ENCODE measurements around the gene WNT9B. TPM values are rescaled to one million over a fixed set of nuclear protein-coding genes. Genes with fewer than 3 reads are reported as not detected.

The WNT9B gene
- total and polyA plus RNA-seq, 12 donors = 0.07 to 2.0 (median 0.55) TPM; not detected in 3

- H3K4me1 ChIP-seq (replicated peaks in 1 of 2) = no peaks in the 10 kb centered on the region
- no peaks in the 10 kb centered on the region for H3K9me3 ChIP-seq (replicated peaks in 1 of 3)
- peak overlapping the region in 1 of 5 donors; percentile 59 for H3K27ac ChIP-seq
- H3K36me3 ChIP-seq (replicated peaks in 1 of 2) = no peaks in the 10 kb centered on the region
- intact Hi-C loops (cut with DNase I) = no loop called here
- 73 to 85% (median 81%) methylated on average over 7 of the region's 7 CpGs for WGBS, 4 donors
- no peaks in the 10 kb centered on the region for H3K27me3 ChIP-seq
- no peak for DNase-seq
- H3K4me3 ChIP-seq = no peak overlapping the region
- TF ChIP-seq POLR2A (IDR thresholded peaks at IDR 0.05) (no peak), CTCF (IDR thresholded peaks at IDR 0.05) (no peak)
Observed at GRCh38 chr17:46879101-46879500, 27.7 kb downstream of the WNT9B start.

- Histone ChIP-seq H3K9me3 (replicated peaks in 1 of 3) (no peaks in the 10 kb centered on the region), H3K27me3 (no peaks in the 10 kb centered on the region), H3K36me3 (replicated peaks in 1 of 2) (no peaks in the 10 kb centered on the region), H3K4me3 (no peak overlapping the region), H3K4me1 (replicated peaks in 1 of 2) (no peaks in the 10 kb centered on the region), H3K27ac (no peak overlapping the region)
- intact Hi-C loops (cut with DNase I) = no loop called here
- TF ChIP-seq POLR2A (IDR thresholded peaks at IDR 0.05) (no peak), CTCF (IDR thresholded peaks at IDR 0.05) (no peak)
- no peak for DNase-seq
- 69 to 90% (median 76%) methylated on average over 4 to 5 of the region's 5 CpGs for WGBS, 4 donors
Observed at GRCh38 chr17:46881015-46881414, 29.6 kb downstream of the WNT9B start.

GRCh38 chr17:46882666-46883065, 31.3 kb downstream of the WNT9B start:
- no peak overlapping the region for H3K4me3 ChIP-seq
- intact Hi-C loops (cut with DNase I) = no loop called here
- no peaks in the 10 kb centered on the region for H3K9me3 ChIP-seq (replicated peaks in 1 of 3)
- no peak overlapping the region for H3K27ac ChIP-seq
- no peaks in the 10 kb centered on the region for H3K4me1 ChIP-seq (replicated peaks in 1 of 2)
- TF ChIP-seq CTCF (IDR thresholded peaks at IDR 0.05) (no peak), POLR2A (IDR thresholded peaks at IDR 0.05) (no peak)
- WGBS, 4 donors = 84 to 85% (median 85%) methylated on average over 8 of the region's 8 CpGs
- no peak for DNase-seq
- H3K27me3 ChIP-seq = no peaks in the 10 kb centered on the region
- no peaks in the 10 kb centered on the region for H3K36me3 ChIP-seq (replicated peaks in 1 of 2)

- Histone ChIP-seq H3K36me3 (replicated peaks in 1 of 2) (no peaks in the 10 kb centered on the region), H3K4me3 (no peak overlapping the region), H3K27me3 (no peaks in the 10 kb centered on the region), H3K9me3 (replicated peaks in 1 of 3) (no peaks in the 10 kb centered on the region), H3K27ac (no peak overlapping the region), H3K4me1 (replicated peaks in 1 of 2) (no peaks in the 10 kb centered on the region)
- WGBS, 4 donors = 51 to 60% (median 53%) methylated on average over 13 to 19 of the region's 19 CpGs
- no peak for TF ChIP-seq POLR2A (IDR thresholded peaks at IDR 0.05)
- TF ChIP-seq CTCF (IDR thresholded peaks at IDR 0.05) = no peak
- intact Hi-C loops (cut with DNase I) = no loop called here
- no peak for DNase-seq
Observed at GRCh38 chr17:46883871-46884520, 32.6 kb downstream of the WNT9B start.

Data from adrenal gland (tissue), 12 donors.